Gastroesophageal sphincter (tissue), 3 donors: ENCODE measurements around the gene DOK5.

Experiments used
- EP300 ChIP-seq: sonication (generic); formaldehyde crosslinking; IDR thresholded peaks from one replicate; pipeline ENCODE4 v1.6.1; 2017; ENCODE audit warnings: antibody characterized with exemption, mild to moderate bottlenecking
- POLR2A ChIP-seq, 2 donors: fragments of 450-650 bp; IDR thresholded peaks; one replicate each; pipeline ENCODE4 v1.6.1; 2017; ENCODE audit warnings: antibody characterized with exemption in 2 of 2, mild to moderate bottlenecking in 2 of 2, moderate library complexity in 1 of 2
- POLR2AphosphoS5 ChIP-seq: sonication (generic); formaldehyde crosslinking; IDR thresholded peaks from one replicate; pipeline ENCODE4 v1.6.1; 2017; ENCODE audit warnings: antibody characterized with exemption
- TF ChIP-seq, protein P1 (sequence below), 4 experiments: fragments of 200-600 bp in 2 of 4; fragments of 450-650 bp in 2 of 4; sonication (generic) in 1 of 4; IDR thresholded peaks; one replicate each; pipeline ENCODE4 v1.5.1; 2017 to 2019; ENCODE audit warnings: antibody characterized with exemption in 4 of 4, mild to moderate bottlenecking in 2 of 4, moderate library complexity in 2 of 4

DNA sequence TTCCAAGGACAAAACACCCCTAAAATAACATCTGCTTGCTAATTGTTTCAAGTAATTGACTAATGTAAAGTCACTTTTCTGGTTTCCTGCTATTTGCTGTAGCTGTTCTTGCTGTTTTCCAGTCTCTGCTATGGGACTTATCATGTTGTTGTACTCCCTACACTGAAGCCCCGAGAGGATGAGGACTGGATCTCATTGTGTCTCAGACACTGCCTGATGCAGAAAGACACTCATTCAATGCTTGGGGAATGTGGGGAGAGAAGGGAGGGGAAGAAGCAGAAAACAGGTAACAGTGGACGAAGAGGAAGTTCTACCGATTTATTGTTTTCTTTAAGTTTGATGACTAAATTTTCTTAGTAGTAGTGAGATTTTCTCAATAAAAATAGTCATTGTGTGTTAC is 79.8 kb downstream of the DOK5 start:
- TF ChIP-seq, protein P1, sequence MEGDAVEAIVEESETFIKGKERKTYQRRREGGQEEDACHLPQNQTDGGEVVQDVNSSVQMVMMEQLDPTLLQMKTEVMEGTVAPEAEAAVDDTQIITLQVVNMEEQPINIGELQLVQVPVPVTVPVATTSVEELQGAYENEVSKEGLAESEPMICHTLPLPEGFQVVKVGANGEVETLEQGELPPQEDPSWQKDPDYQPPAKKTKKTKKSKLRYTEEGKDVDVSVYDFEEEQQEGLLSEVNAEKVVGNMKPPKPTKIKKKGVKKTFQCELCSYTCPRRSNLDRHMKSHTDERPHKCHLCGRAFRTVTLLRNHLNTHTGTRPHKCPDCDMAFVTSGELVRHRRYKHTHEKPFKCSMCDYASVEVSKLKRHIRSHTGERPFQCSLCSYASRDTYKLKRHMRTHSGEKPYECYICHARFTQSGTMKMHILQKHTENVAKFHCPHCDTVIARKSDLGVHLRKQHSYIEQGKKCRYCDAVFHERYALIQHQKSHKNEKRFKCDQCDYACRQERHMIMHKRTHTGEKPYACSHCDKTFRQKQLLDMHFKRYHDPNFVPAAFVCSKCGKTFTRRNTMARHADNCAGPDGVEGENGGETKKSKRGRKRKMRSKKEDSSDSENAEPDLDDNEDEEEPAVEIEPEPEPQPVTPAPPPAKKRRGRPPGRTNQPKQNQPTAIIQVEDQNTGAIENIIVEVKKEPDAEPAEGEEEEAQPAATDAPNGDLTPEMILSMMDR (IDR thresholded peaks at IDR 0.05): no peak
- no peak for TF ChIP-seq POLR2A (IDR thresholded peaks at IDR 0.05)
- TF ChIP-seq EP300: no peak
- no peak for TF ChIP-seq POLR2AphosphoS5
